Caco-2 (cell line): ENCODE measurements around the gene SCN3B. TPM values are rescaled to one million over a fixed set of nuclear protein-coding genes. Genes with fewer than 3 reads are reported as not detected.

Source experiments
- BruUV-seq: library from RNA; stranded (reverse); fragments of 400-500 nt; replicated peaks from 2 replicates; lab custom pipeline; 2021; lab: Mats Ljungman, UMichigan
- CTCF ChIA-PET: fragments of 300-600 bp; sonication (Branson Sonifier 250); formaldehyde crosslinking; loops from one replicate; lab custom pipeline; 2022; ENCODE audit warnings: antibody characterized with exemption; lab: Charles Lee
- POLR2A ChIA-PET: fragments of 300-600 bp; sonication (Branson Sonifier 250); formaldehyde crosslinking; loops from one replicate; lab custom pipeline; 2022; ENCODE audit warnings: antibody characterized with exemption; lab: Charles Lee
- DNase-seq, 2 experiments: peaks; one replicate each; pipeline versions ENCODE4 v3.0.0 to v3.0.0-alpha.2; 2020 to 2022
- H3K27me3 ChIP-seq: replicated peaks from 2 replicates; pipeline ENCODE4 v1.6.0; 2011; ENCODE audit warnings: low read length; ENCODE audit not compliant: control insufficient read depth, insufficient read depth
- H3K36me3 ChIP-seq: 2 replicates; pipeline ENCODE4 v1.5.1; 2011; ENCODE audit warnings: low read length; ENCODE audit not compliant: control insufficient read depth, insufficient read depth
- H3K4me1 ChIP-seq: fragments of 250-450 bp; sonication (Bioruptor Pico); 2 replicates; pipeline ENCODE4 v1.5.1; 2020; ENCODE audit warnings: mild to moderate bottlenecking
- H3K4me3 ChIP-seq: 2 replicates; pipeline ENCODE4 v1.5.1; 2011; ENCODE audit warnings: low read depth, mild to moderate bottlenecking, control low read depth, low read length
- H3K9me3 ChIP-seq: fragments of 250-450 bp; sonication (Bioruptor Pico); 2 replicates; pipeline ENCODE4 v1.5.1; 2020; ENCODE audit warnings: mild to moderate bottlenecking, moderate library complexity
- H3K27ac Mint-ChIP-seq: one replicate; pipeline ENCODE4 v1.8.0; 2022; ENCODE audit warnings: mixed read lengths; ENCODE audit not compliant: unreplicated experiment
- H3K27me3 Mint-ChIP-seq: one replicate; pipeline ENCODE4 v1.8.0; 2022; ENCODE audit warnings: mixed read lengths; ENCODE audit not compliant: insufficient read depth, unreplicated experiment
- H3K36me3 Mint-ChIP-seq: one replicate; pipeline ENCODE4 v1.8.0; 2022; ENCODE audit warnings: mild to moderate bottlenecking, mixed read lengths; ENCODE audit not compliant: insufficient read depth, unreplicated experiment
- H3K4me1 Mint-ChIP-seq: one replicate; pipeline ENCODE4 v1.8.0; 2022; ENCODE audit warnings: low read depth, mixed read lengths; ENCODE audit not compliant: unreplicated experiment
- H3K4me3 Mint-ChIP-seq: one replicate; pipeline ENCODE4 v1.8.0; 2022; ENCODE audit warnings: mild to moderate bottlenecking, moderate library complexity, mixed read lengths; ENCODE audit not compliant: unreplicated experiment
- H3K9me3 Mint-ChIP-seq: one replicate; pipeline ENCODE4 v1.8.0; 2022; ENCODE audit warnings: mixed read lengths; ENCODE audit not compliant: unreplicated experiment
- intact Hi-C: fragments of 100-400 bp; cut with micrococcal nuclease; formaldehyde crosslinking; loops from one replicate; pipeline ENCODE4 v1.10.0; 2022; ENCODE audit not compliant: unreplicated experiment
- total RNA-seq: library from RNA; stranded (reverse); gene quantifications from 2 replicates; pipeline ENCODE4 v1.2.3, GENCODE V29; 2022
- TF ChIP-seq, protein P1 (sequence below), 2 experiments: fragments of 200-600 bp in 1 of 2; IDR thresholded peaks; 1 replicate in 1 of 2; 2 replicates in 1 of 2; pipeline versions ENCODE4 v1.5.1 to v1.8.0; 2011 to 2022; ENCODE audit warnings: antibody characterized with exemption in 1 of 2, control low read depth in 1 of 2, inconsistent platforms in 1 of 2, low read depth in 1 of 2, low read length in 1 of 2, mild to moderate bottlenecking in 1 of 2, moderate library complexity in 1 of 2; ENCODE audit not compliant: insufficient read depth in 1 of 2, severe bottlenecking in 1 of 2, unreplicated experiment in 1 of 2

SCN3B gene
- total RNA-seq, 1 experiment from 2014 or later: 0.82 TPM

DNA sequence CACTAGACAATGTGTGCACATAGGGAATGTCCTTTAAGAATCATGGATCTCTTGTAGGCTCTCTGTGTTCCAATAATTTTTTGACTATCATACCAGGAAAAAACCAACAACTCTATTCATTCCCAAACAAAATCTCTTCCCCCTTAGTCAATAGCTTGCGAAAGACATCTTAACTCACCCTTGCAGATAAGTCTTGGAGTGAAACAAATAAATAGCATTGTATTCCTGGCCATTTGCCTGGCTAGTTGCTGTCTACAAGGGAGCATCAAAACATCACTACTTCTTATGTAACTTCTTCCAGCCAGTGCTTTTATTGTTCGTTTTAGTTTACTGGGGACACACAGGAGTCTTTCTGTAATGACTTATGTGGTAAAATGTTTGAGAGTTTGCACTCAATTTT is 29.4 kb downstream of the SCN3B start:
- BruUV-seq: no TSS peak
- DNase-seq: no peak
- H3K27ac Mint-ChIP-seq: no peak overlapping the region
- Histone ChIP-seq H3K36me3 (no peaks in the 10 kb centered on the region), H3K27me3 (no peaks in the 10 kb centered on the region), H3K4me3 (no peak overlapping the region), H3K9me3 (no peaks in the 10 kb centered on the region), H3K4me1 (no peaks in the 10 kb centered on the region)
- CTCF ChIA-PET: no interaction called here
- no peak overlapping the region for H3K4me3 Mint-ChIP-seq
- intact Hi-C loops: no loop called here
- POLR2A ChIA-PET: no interaction called here
- H3K36me3 Mint-ChIP-seq: no peaks in the 10 kb centered on the region
- TF ChIP-seq, protein P1, sequence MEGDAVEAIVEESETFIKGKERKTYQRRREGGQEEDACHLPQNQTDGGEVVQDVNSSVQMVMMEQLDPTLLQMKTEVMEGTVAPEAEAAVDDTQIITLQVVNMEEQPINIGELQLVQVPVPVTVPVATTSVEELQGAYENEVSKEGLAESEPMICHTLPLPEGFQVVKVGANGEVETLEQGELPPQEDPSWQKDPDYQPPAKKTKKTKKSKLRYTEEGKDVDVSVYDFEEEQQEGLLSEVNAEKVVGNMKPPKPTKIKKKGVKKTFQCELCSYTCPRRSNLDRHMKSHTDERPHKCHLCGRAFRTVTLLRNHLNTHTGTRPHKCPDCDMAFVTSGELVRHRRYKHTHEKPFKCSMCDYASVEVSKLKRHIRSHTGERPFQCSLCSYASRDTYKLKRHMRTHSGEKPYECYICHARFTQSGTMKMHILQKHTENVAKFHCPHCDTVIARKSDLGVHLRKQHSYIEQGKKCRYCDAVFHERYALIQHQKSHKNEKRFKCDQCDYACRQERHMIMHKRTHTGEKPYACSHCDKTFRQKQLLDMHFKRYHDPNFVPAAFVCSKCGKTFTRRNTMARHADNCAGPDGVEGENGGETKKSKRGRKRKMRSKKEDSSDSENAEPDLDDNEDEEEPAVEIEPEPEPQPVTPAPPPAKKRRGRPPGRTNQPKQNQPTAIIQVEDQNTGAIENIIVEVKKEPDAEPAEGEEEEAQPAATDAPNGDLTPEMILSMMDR (IDR thresholded peaks at IDR 0.05; ENCODE audit: insufficient read depth in 1 of 2, low read depth in 1 of 2, low read length in 1 of 2, severe bottlenecking in 1 of 2, unreplicated experiment in 1 of 2): no peak
- H3K4me1 Mint-ChIP-seq: no peaks in the 10 kb centered on the region
- H3K27me3 Mint-ChIP-seq: peaks cover 19% of the 10 kb centered on the region
- no peaks in the 10 kb centered on the region for H3K9me3 Mint-ChIP-seq

GRCh38 chr11:123622576-123622975 is 31.8 kb downstream of the SCN3B start:
- Mint-ChIP-seq H3K4me1 (no peaks in the 10 kb centered on the region), H3K27me3 (peaks cover 21% of the 10 kb centered on the region), H3K4me3 (no peak overlapping the region), H3K27ac (no peak overlapping the region), H3K9me3 (no peaks in the 10 kb centered on the region), H3K36me3 (no peaks in the 10 kb centered on the region)
- POLR2A ChIA-PET: no interaction called here
- intact Hi-C loops: no loop called here
- H3K27me3 ChIP-seq: no peaks in the 10 kb centered on the region
- no peak for DNase-seq
- H3K4me3 ChIP-seq: no peak overlapping the region
- no TSS peak for BruUV-seq
- CTCF ChIA-PET: no interaction called here
- no peaks in the 10 kb centered on the region for H3K9me3 ChIP-seq
- TF ChIP-seq, protein P1 (IDR thresholded peaks at IDR 0.05; ENCODE audit: insufficient read depth in 1 of 2, low read depth in 1 of 2, low read length in 1 of 2, severe bottlenecking in 1 of 2, unreplicated experiment in 1 of 2): no peak
- no peaks in the 10 kb centered on the region for H3K4me1 ChIP-seq
- H3K36me3 ChIP-seq: no peaks in the 10 kb centered on the region

- DNase-seq: no peak
- Mint-ChIP-seq H3K27ac (no peak overlapping the region), H3K27me3 (peaks cover 14% of the 10 kb centered on the region), H3K9me3 (no peaks in the 10 kb centered on the region), H3K4me3 (no peak overlapping the region), H3K4me1 (no peaks in the 10 kb centered on the region), H3K36me3 (no peaks in the 10 kb centered on the region)
- Histone ChIP-seq H3K36me3 (no peaks in the 10 kb centered on the region), H3K4me3 (no peak overlapping the region), H3K27me3 (no peaks in the 10 kb centered on the region), H3K4me1 (no peaks in the 10 kb centered on the region), H3K9me3 (no peaks in the 10 kb centered on the region)
- POLR2A ChIA-PET: no interaction called here
- no TSS peak for BruUV-seq
- TF ChIP-seq, protein P1 (IDR thresholded peaks at IDR 0.05; ENCODE audit: insufficient read depth in 1 of 2, low read depth in 1 of 2, low read length in 1 of 2, severe bottlenecking in 1 of 2, unreplicated experiment in 1 of 2): no peak
- CTCF ChIA-PET: interaction anchor here (0.6 kb wide), 1 partner anchor 19 kb away, joined by 6 read pairs; no protein-coding TSS in a partner anchor
- intact Hi-C loops: no loop called here
Measured at GRCh38 chr11:123616505-123617198, 37.8 kb downstream of the SCN3B start.
